K562 (cell line): ENCODE measurements around the gene STUB1. TPM values are rescaled to one million over a fixed set of nuclear protein-coding genes. Genes with fewer than 3 reads are reported as not detected.

Experiments used
- CC2D1A ChIP-seq: fragments of 450-650 bp; IDR thresholded peaks from 2 replicates; pipeline ENCODE4 v1.6.1; 2017; ENCODE audit warnings: mild to moderate bottlenecking
- EGR1 ChIP-seq: fragments of 450-650 bp; conservative IDR thresholded peaks from 2 replicates; pipeline ENCODE4 v1.6.1; 2017; ENCODE audit warnings: mild to moderate bottlenecking
- ETV6 ChIP-seq, 3 experiments: fragments of 150-350 bp in 1 of 3; sonication (generic) in 1 of 3; formaldehyde crosslinking in 1 of 3; IDR thresholded peaks; 2 replicates each; pipeline versions ENCODE4 v1.6.1 to v1.8.0; 2014 to 2022; ENCODE audit warnings: borderline replicate concordance in 2 of 3, low read depth in 2 of 3, antibody characterized with exemption in 1 of 3, low read length in 1 of 3, mild to moderate bottlenecking in 1 of 3, missing genetic modification reagents in 1 of 3
- FIP1L1 ChIP-seq: fragments of 200-400 bp; formaldehyde crosslinking; IDR thresholded peaks from 2 replicates; pipeline ENCODE4 v1.6.1; 2018; ENCODE audit warnings: mild to moderate bottlenecking, low read depth, low read length; ENCODE audit not compliant: poor library complexity, severe bottlenecking
- HLTF ChIP-seq: fragments of 450-650 bp; IDR thresholded peaks from 2 replicates; pipeline ENCODE4 v1.6.1; 2016
- KLF16 ChIP-seq: IDR thresholded peaks from 2 replicates; pipeline ENCODE4 v1.6.1; 2016; ENCODE audit warnings: antibody characterized with exemption
- MLX ChIP-seq, 2 experiments: fragments of 450-650 bp in 1 of 2; sonication (generic) in 1 of 2; formaldehyde crosslinking; conservative IDR thresholded peaks; 2 replicates each; pipeline versions ENCODE4 v1.4.0 to v1.8.1; 2020 to 2022; ENCODE audit warnings: mild to moderate bottlenecking in 1 of 2, missing genetic modification reagents in 1 of 2
- NCOR1 ChIP-seq: fragments of 450-650 bp; IDR thresholded peaks from 2 replicates; pipeline ENCODE4 v1.6.1; 2016; ENCODE audit warnings: mild to moderate bottlenecking, moderate library complexity
- POLR2G ChIP-seq: fragments of 200-400 bp; formaldehyde crosslinking; IDR thresholded peaks from 2 replicates; pipeline ENCODE4 v1.6.1; 2017; ENCODE audit warnings: low read depth, mild to moderate bottlenecking, antibody characterized with exemption, low read length, moderate library complexity
- RFX7 ChIP-seq: fragments of 250-450 bp; sonication (Bioruptor Pico); IDR thresholded peaks from 2 replicates; pipeline ENCODE4 v1.5.1; 2021; ENCODE audit warnings: mild to moderate bottlenecking
- SIN3A ChIP-seq, 2 experiments: fragments of 150-350 bp in 1 of 2; IDR thresholded peaks; 2 replicates each; pipeline ENCODE4 v1.6.1; 2011 to 2016; ENCODE audit warnings: borderline replicate concordance in 2 of 2, low read depth in 2 of 2, low read length in 2 of 2, mild to moderate bottlenecking in 2 of 2, moderate library complexity in 2 of 2; ENCODE audit not compliant: control insufficient read depth in 1 of 2
- SMARCE1 ChIP-seq: fragments of 450-650 bp; IDR thresholded peaks from 2 replicates; pipeline ENCODE4 v1.7.1; 2016; ENCODE audit warnings: mild to moderate bottlenecking
- TFAP4 ChIP-seq: sonication (generic); formaldehyde crosslinking; IDR thresholded peaks from 2 replicates; pipeline ENCODE4 v1.8.0; 2022; ENCODE audit warnings: missing genetic modification reagents, mild to moderate bottlenecking, moderate library complexity, borderline replicate concordance
- THAP7 ChIP-seq: fragments of 250-450 bp; sonication (Bioruptor Pico); IDR thresholded peaks from 2 replicates; pipeline ENCODE4 v1.5.0; 2021
- UBTF ChIP-seq, 2 experiments: IDR thresholded peaks; 2 replicates each; pipeline ENCODE4 v1.6.1; 2012; ENCODE audit warnings: improper control_type of control experiment in 2 of 2, low read depth in 2 of 2, low read length in 2 of 2, borderline replicate concordance in 1 of 2
- ZBTB8A ChIP-seq: fragments of 450-650 bp; IDR thresholded peaks from 2 replicates; pipeline ENCODE4 v1.6.1; 2018; ENCODE audit warnings: mild to moderate bottlenecking, moderate library complexity; ENCODE audit not compliant: partially characterized antibody
- ZNF3 ChIP-seq: fragments of 250-450 bp; sonication (Bioruptor Pico); IDR thresholded peaks from 2 replicates; pipeline ENCODE4 v1.5.0; 2021; ENCODE audit warnings: mild to moderate bottlenecking, moderate library complexity
- ZNF766 ChIP-seq: fragments of 200-800 bp; sonication (Bioruptor generic); conservative IDR thresholded peaks from 2 replicates; pipeline ENCODE4 v1.6.1; 2016; ENCODE audit warnings: missing genetic modification characterization, missing compliant biosample characterization
- polyA plus RNA-seq, 8 experiments: library from polyadenylated mRNA; depleted of rRNA in 4 of 8; stranded (reverse) in 5 of 8; unstranded in 3 of 8; fragments of >200 nt; fragmentation: Nextera tagmentation in 2 of 8; fragmentation: Illumina TruSeq in 1 of 8; extraction: Ambion mirVana in 2 of 8; extraction: Trizol in 1 of 8; gene quantifications; 2 replicates each; pipeline versions ENCODE4 v1.2.1 to v1.2.3, GENCODE V29; 2011 to 2014; ENCODE audit warnings: inconsistent platforms in 1 of 8, missing spikeins in 1 of 8
- total RNA-seq, 7 experiments: library from RNA; depleted of rRNA in 6 of 7; stranded (reverse); fragments of >200 nt in 6 of 7; fragmentation: Illumina TruSeq in 2 of 7; extraction: Trizol in 2 of 7; gene quantifications; 2 replicates each; pipeline versions ENCODE4 v1.2.1 to v1.2.3, GENCODE V29; 2011 to 2021; ENCODE audit warnings: low replicate concordance in 1 of 7
- TF ChIP-seq, protein P1 (sequence below): fragments of 450-650 bp; IDR thresholded peaks from 2 replicates; pipeline ENCODE4 v1.6.1; 2016; ENCODE audit warnings: antibody characterized with exemption
- TF ChIP-seq, protein P2 (sequence below): fragments of 250-450 bp; sonication (Bioruptor Pico); IDR thresholded peaks from 2 replicates; pipeline ENCODE4 v1.6.1; 2021; ENCODE audit warnings: mild to moderate bottlenecking

Gene STUB1
- total and polyA plus RNA-seq, 9 of the 15 experiments (the other 6 are each of a cell fraction or from before 2014, with no cell fraction given): 10.6 to 251 (median 152) TPM

GRCh38 chr16:721765-722540 lies 41.7 kb downstream of the STUB1 start (continued):
- TF ChIP-seq FIP1L1: peak; percentile 43
- TF ChIP-seq EGR1: peak; percentile 44
- TF ChIP-seq, protein P1, sequence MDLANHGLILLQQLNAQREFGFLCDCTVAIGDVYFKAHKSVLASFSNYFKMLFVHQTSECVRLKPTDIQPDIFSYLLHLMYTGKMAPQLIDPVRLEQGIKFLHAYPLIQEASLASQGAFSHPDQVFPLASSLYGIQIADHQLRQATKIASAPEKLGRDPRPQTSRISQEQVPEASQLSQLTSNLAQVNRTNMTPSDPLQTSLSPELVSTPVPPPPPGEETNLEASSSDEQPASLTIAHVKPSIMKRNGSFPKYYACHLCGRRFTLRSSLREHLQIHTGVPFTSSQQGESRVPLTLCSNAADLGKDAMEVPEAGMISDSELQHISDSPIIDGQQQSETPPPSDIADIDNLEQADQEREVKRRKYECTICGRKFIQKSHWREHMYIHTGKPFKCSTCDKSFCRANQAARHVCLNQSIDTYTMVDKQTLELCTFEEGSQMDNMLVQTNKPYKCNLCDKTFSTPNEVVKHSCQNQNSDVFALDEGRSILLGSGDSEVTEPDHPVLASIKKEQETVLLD: no peak
- no peak for TF ChIP-seq RFX7 (CRISPR knock-in tag)
- TF ChIP-seq UBTF (IDR thresholded peaks at IDR 0.05; ENCODE audit: borderline replicate concordance in 1 of 2, low read depth in 2 of 2, low read length in 2 of 2): 0 out of 4 replicates have a peak, but pooled peaks of 1 of the 2 experiments have one; percentile 71
- no peak for TF ChIP-seq THAP7
- no peak for TF ChIP-seq POLR2G
- no peak for TF ChIP-seq SMARCE1
- TF ChIP-seq ZNF3: no peak
- no peak for TF ChIP-seq MLX (CRISPR knock-in tag; conservative IDR thresholded peaks at IDR 0.05)
- TF ChIP-seq TFAP4 (CRISPR knock-in tag): no peak; the same call in 1 of the 2 replicates
- TF ChIP-seq SIN3A (IDR thresholded peaks at IDR 0.05; ENCODE audit: borderline replicate concordance in 2 of 2, control insufficient read depth in 1 of 2, low read depth in 2 of 2, low read length in 2 of 2): 0 out of 4 replicates have a peak, but pooled peaks of 1 of the 2 experiments have one; percentile 12
- TF ChIP-seq ZBTB8A: no peak
- no peak for TF ChIP-seq KLF16
- no peak for TF ChIP-seq NCOR1
- no peak for TF ChIP-seq ZNF766 (CRISPR knock-in tag)
- TF ChIP-seq CC2D1A: no peak
- 0 out of 2 replicates have a peak, but pooled peaks have one; percentile 49 for TF ChIP-seq HLTF
- TF ChIP-seq, protein P2, sequence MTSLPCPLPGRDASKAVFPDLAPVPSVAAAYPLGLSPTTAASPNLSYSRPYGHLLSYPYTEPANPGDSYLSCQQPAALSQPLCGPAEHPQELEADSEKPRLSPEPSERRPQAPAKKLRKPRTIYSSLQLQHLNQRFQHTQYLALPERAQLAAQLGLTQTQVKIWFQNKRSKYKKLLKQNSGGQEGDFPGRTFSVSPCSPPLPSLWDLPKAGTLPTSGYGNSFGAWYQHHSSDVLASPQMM (CRISPR knock-in tag): no peak
- TF ChIP-seq ETV6 (IDR thresholded peaks at IDR 0.05; ENCODE audit: borderline replicate concordance in 1 of 2, low read depth in 2 of 2, low read length in 1 of 2): no peak
- TF ChIP-seq ETV6 (CRISPR knock-in tag; IDR thresholded peaks at IDR 0.05; ENCODE audit: borderline replicate concordance): 0 out of 2 replicates have a peak, but pooled peaks have one; percentile 18
